ENCODE results near the gene ZNF880. TPM values are rescaled to one million over a fixed set of nuclear protein-coding genes. Genes with fewer than 3 reads are reported as not detected.

ZNF880 gene
- polyA plus RNA-seq, 1 of the 3 experiments (the other 2 are of a cell fraction), result 22.6 TPM

DNA sequence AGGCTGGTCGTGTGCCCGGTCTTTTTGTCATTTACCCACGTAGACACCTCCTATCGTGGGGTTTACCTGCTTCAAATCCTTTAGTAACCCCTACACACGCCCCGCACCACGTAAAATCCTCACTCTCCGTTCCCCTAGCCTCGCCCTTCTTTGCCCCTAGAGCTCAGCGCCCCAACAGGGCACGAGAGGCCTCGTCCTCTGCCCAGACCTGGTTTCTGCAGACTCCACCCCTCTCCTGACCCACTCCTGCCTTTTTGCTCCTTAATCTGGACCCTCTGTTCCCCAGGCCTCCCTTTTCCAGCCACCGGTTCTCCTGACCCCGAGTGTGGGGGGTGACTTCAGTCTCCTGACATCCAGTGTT lies 28.3 kb downstream of the ZNF880 start:
- H3K4me2 ChIP-seq, result peak overlapping the region; percentile 75

GRCh38 chr19:52410276-52410675 lies 40.6 kb downstream of the ZNF880 start:
- ChIA-PET CTCF (no interaction called here), POLR2A (no interaction called here)
- Histone ChIP-seq H3K9me2 (no peaks in the 10 kb centered on the region), H3K9me3 (peaks cover 16% of the 10 kb centered on the region; the same call in 1 of the 2 replicates), H2AFZ (ENCODE audit: low read depth) (no peak overlapping the region), H3K27me3 (ENCODE audit: insufficient read depth) (no peaks in the 10 kb centered on the region), H3K9ac (no peak overlapping the region), H3K36me3 (replicated peaks in 1 of 2; ENCODE audit: control insufficient read depth in 1 of 2, insufficient read depth in 2 of 2, low read length in 1 of 2) (peaks cover 41 to 62% of the 10 kb centered on the region in 2 experiments), H3K4me2 (no peak overlapping the region), H3K4me3 (ENCODE audit: low read depth in 2 of 2, low read length in 1 of 2) (no peak overlapping the region), H3K27ac (ENCODE audit: low read depth in 2 of 2, low read length in 1 of 2) (no peak overlapping the region), H3K79me2 (ENCODE audit: insufficient read depth) (no peaks in the 10 kb centered on the region), H4K20me1 (ENCODE audit: insufficient read depth) (no peaks in the 10 kb centered on the region), H3F3A (replicated peaks; ENCODE audit: insufficient read depth) (no peaks in the 10 kb centered on the region), H3K4me1 (ENCODE audit: control insufficient read depth in 1 of 2, insufficient read depth in 2 of 2, low read depth in 1 of 2, low read length in 1 of 2) (no peaks in the 10 kb centered on the region)
- TF ChIP-seq, protein P1, sequence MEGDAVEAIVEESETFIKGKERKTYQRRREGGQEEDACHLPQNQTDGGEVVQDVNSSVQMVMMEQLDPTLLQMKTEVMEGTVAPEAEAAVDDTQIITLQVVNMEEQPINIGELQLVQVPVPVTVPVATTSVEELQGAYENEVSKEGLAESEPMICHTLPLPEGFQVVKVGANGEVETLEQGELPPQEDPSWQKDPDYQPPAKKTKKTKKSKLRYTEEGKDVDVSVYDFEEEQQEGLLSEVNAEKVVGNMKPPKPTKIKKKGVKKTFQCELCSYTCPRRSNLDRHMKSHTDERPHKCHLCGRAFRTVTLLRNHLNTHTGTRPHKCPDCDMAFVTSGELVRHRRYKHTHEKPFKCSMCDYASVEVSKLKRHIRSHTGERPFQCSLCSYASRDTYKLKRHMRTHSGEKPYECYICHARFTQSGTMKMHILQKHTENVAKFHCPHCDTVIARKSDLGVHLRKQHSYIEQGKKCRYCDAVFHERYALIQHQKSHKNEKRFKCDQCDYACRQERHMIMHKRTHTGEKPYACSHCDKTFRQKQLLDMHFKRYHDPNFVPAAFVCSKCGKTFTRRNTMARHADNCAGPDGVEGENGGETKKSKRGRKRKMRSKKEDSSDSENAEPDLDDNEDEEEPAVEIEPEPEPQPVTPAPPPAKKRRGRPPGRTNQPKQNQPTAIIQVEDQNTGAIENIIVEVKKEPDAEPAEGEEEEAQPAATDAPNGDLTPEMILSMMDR (IDR thresholded peaks at IDR 0.05), result no peak
- TF ChIP-seq YY1 (IDR thresholded peaks at IDR 0.05; ENCODE audit: low read depth) (no peak), ZBTB33 (IDR thresholded peaks at IDR 0.05; ENCODE audit: borderline replicate concordance, low read depth) (no peak), TCF12 (IDR thresholded peaks at IDR 0.05) (no peak), RFX5 (IDR thresholded peaks at IDR 0.05; ENCODE audit: low read length) (no peak), POLR2AphosphoS5 (IDR thresholded peaks at IDR 0.05; ENCODE audit: low read depth, low read length) (no peak)
- DNase-seq, result no peak
- WGBS (ENCODE audit: low lambda C conversion rate), result 89% methylated on average over 6 of the region's 6 CpGs

More for the DNA sequence above, 28.3 kb downstream of the ZNF880 start:
- no peak for TF ChIP-seq NRF1 (IDR thresholded peaks at IDR 0.05; ENCODE audit: low read depth, low read length)
- no peak for TF ChIP-seq POLR2AphosphoS5 (IDR thresholded peaks at IDR 0.05; ENCODE audit: low read depth, low read length)
- no peak for TF ChIP-seq FOXM1 (IDR thresholded peaks at IDR 0.05; ENCODE audit: low read depth)
- TF ChIP-seq GABPA (IDR thresholded peaks at IDR 0.05; ENCODE audit: low read depth), result no peak
- no peak for TF ChIP-seq ELF1 (IDR thresholded peaks at IDR 0.05)
- Histone ChIP-seq H3K4me1 (ENCODE audit: control insufficient read depth in 1 of 2, insufficient read depth in 2 of 2, low read depth in 1 of 2, low read length in 1 of 2) (peaks cover 0 to 5% of the 10 kb centered on the region in 2 experiments; a peak in 1 of 4 replicates), H4K20me1 (ENCODE audit: insufficient read depth) (no peaks in the 10 kb centered on the region), H3K79me2 (ENCODE audit: insufficient read depth) (no peaks in the 10 kb centered on the region), H3K9ac (peak overlapping the region; percentile 64), H3K4me3 (ENCODE audit: low read depth in 2 of 2, low read length in 1 of 2) (peak overlapping the region; percentile 69 to 74), H3K36me3 (replicated peaks in 1 of 2; ENCODE audit: control insufficient read depth in 1 of 2, insufficient read depth in 2 of 2, low read length in 1 of 2) (peaks cover 20 to 34% of the 10 kb centered on the region in 2 experiments), H3K27me3 (ENCODE audit: insufficient read depth) (no peaks in the 10 kb centered on the region), H3K9me3 (0 out of 2 replicates have a peak, but pooled peaks cover 4% of the 10 kb centered on the region), H3K9me2 (no peaks in the 10 kb centered on the region), H2AFZ (ENCODE audit: low read depth) (peak overlapping the region; percentile 92), H3K27ac (ENCODE audit: low read depth in 2 of 2, low read length in 1 of 2) (peak overlapping the region; percentile 50 to 84; a peak in 3 of 4 replicates), H3F3A (replicated peaks; ENCODE audit: insufficient read depth) (no peaks in the 10 kb centered on the region)
- 4% methylated on average over 14 of the region's 14 CpGs for WGBS (ENCODE audit: low lambda C conversion rate)
- ChIA-PET CTCF (interaction anchor here (1.6 kb wide), 1 partner anchor 10 kb away, joined by 3 read pairs; no protein-coding TSS in a partner anchor), POLR2A (interaction anchor here (1.0 to 1.7 kb wide), 4 partner anchors 9 to 209 kb away, joined by 3 to 5 read pairs (median 4); partner anchors contain the start of genes PPP2R1A, ZNF610 and ZNF880)
- DNase-seq, result peak; percentile 64
